LHCN-M2 (cell line): ENCODE data around the gene CEP57L1. TPM values are rescaled to one million over a fixed set of nuclear protein-coding genes. Genes with fewer than 3 reads are reported as not detected.
"Not testable (repeated sequence)": the region's sequence is repeated elsewhere in the genome, so short reads cannot be mapped to it uniquely, and the experiment has no call there.

ENCODE experiments used
- DNase-seq: peaks from one replicate; pipeline ENCODE4 v3.0.0-alpha.2; 2012; ENCODE audit warnings: low read depth
- total RNA-seq: library from RNA; depleted of rRNA; stranded (reverse); fragments of >200 nt; gene quantifications from 2 replicates; pipeline ENCODE4 v1.2.3, GENCODE V29; 2014

CEP57L1 gene
- total RNA-seq, 1 experiment from 2014 or later: 31.7 TPM

DNA sequence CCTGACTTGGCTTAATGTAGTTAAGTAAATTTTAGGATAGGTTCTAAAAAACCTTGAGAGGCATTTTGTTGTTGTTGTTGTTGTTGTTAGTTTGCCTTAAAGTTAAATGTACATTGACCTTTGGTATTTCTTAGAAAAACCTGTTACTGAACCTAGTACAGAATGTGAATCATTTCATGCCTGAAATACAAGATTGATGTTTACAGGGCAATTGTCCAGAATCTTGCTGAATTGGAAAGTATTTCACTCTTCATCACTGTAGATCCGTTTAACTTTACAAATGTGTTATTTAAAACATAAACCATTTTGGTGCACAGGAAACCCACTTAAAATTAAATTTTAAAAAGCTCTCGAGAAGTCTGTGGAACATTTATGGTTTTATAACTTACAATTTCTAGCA lies 75.0 kb downstream of the CEP57L1 start:
- no peak for DNase-seq

DNA sequence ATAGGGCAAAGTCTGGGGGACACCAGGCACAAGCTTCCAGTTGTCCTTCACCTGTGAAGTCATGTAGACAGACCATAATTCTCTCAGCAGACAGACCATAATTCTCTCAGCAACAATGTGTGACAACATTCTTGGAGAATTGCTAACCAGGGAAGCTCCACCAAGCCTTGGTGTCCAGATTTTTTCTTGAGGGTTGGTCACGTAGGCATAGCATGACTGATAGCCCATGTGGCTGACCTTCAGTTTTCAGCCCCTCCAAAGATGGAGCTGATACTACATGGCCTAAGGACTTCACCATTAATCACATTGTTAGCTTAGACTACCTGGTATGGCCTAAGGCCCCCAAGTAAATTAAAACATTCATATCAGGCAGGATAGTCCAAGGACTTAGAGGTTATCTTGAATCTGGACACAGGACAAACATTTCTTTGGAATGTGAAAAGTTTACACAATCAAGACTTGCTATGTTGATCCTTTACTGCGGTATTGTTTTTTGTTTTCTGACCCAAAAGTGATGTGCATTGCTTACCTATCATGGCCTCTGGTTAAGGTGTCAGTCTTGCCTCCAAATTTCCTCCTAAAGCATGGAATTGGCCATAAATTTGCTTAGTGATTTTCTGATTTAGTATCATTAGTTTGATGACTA lies 76.9 kb downstream of the CEP57L1 start:
- DNase-seq: peak; percentile 46

DNA sequence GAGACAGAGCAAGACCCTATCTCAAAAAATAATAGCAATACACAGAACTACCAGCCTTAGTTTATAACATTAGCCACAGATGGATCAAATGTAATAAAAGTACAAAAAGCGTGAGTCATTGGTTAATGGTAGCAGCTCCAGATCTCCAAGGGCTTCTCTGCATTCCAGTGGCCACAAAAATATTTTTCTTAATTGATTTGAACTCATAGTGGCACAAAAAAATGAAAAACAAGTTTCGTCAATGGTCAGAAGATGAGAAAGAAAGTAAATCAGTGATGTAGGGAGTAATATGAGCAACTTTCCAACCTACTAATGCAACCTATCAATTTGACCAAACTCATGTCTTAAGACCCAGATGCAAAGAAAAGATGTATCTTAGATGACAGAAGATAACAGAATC lies 79.6 kb downstream of the CEP57L1 start:
- DNase-seq: peak; percentile 78

DNA sequence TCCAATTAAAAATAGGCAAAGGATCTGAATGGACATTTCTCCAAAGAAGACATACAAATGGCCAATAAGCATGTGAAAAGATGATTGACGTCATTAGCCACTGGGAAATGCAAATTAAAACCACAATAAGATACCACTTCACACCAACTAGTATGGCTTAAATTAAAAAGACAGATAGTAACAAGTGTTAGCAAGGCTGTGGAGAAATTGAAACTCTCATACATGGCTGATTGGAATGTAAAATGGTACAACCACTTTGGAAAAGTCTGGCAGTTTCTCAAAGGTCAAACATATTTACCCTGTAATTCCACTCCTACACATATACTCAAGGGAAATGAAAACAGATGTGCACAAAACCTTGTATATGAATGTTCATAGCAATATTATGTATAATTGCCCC lies 83.6 kb downstream of the CEP57L1 start:
- no peak for DNase-seq

DNA sequence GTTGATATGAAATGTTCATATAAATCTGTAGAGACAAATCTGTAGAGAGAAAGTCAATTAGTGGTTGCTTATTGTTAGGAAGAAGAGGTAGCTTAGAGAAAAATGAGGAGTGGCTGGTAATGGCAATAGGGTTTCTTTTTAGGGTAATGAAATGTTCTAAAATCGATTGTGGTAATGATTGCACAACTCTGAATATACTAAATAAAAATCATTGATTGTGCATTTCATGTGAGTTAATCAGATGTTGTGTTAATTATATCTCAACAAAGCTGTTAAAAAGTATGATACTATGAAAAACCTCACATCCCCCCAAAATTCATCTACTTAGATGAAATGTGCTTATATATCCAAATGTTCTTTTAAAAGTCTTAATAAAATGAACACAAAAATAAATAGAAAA lies 84.2 kb downstream of the CEP57L1 start:
- DNase-seq: no peak

DNA sequence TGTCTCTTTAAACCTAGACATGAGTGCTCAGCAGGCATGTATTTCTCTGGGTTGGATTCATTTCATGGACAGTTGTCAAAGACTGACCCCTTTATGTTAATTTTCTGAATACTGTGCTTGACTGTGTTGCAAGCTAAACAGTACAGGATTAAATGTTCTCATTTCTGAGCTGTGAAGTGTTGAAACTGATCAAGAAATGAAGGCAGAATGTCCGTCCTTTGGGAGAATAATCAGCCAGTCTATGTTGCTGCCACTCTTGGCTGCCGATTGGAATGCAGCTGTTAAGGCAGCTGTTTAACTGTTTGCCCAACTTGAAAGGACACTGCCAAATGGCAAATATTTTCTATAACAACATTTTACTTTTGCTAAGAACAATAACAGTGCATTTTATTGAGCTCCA lies 87.3 kb downstream of the CEP57L1 start:
- DNase-seq: peak; percentile 93

DNA sequence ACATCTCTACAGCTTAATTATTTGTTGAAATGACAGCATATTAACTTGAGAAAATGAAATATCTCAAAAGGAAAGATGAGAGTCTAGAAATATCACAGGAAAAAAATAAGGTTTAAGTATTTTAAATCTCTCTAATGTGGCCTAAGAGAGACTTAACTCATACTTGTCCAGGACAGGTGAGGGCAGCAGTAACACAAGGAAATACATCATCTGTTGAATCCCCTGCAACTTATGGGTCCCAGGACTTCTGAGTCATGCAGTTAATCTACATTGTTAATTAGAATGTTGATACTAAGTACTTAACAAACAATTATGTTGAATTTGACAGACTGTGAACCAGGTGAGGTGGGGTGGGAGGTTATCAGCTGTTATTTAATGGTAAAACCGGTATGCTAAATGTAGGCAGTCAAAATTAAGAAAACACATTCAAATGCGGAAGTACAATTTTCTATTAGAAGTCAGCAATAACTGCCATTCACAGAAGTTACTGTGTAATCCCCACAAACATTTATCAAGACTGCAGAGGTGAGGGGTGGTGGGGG lies 87.9 kb downstream of the CEP57L1 start:
- DNase-seq: peak; percentile 42

DNA sequence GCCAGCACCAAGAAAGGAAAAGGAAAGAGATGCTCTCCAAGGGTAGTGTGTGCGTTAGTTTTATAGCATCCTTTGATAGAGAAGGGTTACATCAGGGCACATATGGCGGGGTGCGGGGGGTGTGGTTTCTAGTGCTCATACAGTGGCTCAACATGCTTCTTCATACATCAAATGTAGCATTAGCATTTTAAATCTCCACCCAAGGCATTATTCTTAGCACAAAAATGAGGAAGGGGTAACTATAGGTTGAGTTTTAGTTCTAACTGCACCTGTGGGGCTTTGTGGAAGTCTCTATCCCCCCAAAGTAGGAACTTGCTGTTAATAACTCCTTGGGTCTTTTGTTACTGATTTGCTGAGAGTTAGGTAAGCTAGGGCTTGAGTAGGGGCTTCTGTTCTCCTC lies 89.3 kb downstream of the CEP57L1 start:
- no peak for DNase-seq

DNA sequence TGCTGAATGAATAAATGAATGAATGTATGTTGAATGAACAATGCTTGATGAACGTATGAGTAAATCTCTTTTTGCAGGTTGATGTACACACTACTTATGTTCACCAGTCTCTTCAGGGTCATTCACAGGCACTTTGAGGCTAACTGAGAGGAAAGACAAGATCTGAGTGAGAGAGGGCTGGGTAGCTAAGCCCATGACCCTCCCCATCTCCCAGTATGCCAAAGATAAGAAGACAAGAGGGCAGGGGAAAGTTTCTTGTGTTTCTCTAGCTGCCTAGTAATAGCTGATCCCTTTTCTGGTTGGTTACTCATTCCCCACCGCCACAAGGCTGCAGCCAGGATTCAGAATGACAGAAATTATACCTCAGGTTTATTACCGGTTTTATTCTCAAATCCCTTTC lies 90.7 kb downstream of the CEP57L1 start:
- DNase-seq: no peak

DNA sequence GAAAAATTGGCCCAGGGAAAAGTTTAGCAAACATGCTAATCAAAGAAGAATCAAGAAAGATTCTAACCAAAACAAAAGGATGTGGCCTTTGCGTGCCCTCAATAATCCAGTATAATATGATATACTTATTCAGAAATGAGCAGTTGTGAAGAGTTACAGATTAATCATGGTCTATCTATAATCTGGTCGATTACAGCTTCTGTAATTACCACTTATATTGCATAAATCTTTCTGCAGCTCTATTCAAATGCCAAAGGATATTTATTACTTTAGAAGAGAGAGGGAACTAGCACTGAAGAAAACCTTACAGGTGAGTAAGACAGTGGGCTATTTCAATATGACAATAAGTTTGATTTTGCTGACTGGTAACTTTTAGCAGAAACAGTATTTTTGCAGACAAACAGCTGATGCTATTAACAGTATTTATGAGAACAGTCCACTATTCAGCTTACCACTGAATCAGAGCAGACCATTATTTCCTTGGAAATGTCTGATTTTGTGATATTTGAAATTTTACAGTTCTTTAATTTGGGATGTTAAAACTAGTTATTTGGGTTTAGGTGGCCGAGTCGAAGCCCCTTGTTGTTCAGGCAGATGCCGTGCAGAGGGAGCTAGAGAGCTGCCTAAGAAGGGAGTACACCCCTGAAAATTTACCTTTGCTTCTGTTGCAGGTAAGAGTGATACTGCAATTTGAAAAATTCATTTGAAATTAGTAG lies 92.2 kb downstream of the CEP57L1 start:
- no peak for DNase-seq

DNA sequence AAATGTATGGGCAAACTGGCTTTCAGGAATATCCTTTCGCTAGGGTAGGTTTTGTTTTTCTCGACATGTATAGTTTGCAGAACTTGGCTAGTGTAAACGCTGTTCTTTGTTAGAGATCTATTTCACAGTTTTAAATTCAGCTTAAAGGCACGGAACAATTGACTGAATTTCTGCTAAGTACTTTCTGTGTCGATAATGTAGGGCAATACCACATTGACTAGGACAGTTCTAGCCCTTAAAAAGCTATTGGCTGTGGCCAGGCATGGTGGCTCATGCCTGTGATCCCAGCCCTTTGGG lies 92.8 kb downstream of the CEP57L1 start:
- DNase-seq: no peak

DNA sequence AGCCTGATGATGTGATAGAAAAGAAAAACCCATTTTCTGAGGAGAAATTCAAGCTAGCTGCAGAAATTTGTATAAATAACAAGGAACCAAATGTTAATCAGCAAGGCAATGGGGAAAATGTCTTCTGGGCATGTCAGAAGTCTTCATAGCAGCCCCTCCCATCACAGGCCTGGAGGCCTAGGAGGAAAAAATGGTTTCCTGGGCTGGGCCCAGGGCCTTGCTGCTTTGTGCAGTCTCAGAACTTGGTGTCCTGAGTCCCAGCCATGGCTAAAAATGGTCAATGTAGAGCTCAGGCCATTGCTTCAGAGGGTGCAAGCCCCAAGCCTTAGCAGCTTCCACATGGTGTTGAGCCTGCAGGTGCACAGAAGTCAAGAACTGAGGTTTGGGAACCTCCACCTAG lies 96.1 kb downstream of the CEP57L1 start:
- DNase-seq: not testable (repeated sequence)

DNA sequence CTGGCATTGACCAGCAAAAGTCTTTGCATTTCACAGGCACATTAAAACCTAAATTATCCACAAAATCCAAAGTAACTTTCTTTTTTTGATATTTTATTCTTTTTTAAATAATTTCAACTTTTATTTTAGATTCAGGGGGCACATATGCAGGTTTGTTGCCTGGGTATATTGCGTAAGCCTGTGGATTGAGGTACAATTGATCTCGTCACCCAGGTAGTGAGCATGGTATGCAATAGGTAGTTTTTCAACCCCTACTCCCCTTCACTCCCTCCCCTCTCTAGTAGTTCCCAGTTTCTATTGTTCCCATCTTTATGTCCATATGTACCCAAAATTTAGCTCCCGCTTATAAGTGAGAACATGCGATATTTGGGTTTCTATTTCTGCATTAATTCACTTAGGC lies 97.6 kb downstream of the CEP57L1 start:
- no peak for DNase-seq

DNA sequence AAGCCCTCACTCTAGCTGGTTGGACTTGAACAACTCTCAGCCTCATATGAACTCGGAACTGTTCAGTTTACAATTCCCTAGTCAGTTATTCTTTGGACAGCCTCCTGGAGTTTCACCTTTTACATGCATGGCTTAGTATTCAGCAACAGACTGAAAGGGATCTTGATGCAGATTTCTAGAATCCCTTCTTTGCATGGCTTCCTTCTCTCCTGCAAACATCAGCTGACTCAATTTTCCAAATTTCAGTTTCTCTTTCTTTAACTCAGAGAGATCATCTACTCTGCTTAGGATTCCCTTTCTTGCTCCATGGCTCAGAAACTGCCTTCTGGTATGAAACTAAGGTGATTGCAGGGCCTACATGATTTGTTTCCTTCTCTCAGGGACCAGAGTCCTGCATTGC lies 99.6 kb downstream of the CEP57L1 start:
- DNase-seq: no peak

DNA sequence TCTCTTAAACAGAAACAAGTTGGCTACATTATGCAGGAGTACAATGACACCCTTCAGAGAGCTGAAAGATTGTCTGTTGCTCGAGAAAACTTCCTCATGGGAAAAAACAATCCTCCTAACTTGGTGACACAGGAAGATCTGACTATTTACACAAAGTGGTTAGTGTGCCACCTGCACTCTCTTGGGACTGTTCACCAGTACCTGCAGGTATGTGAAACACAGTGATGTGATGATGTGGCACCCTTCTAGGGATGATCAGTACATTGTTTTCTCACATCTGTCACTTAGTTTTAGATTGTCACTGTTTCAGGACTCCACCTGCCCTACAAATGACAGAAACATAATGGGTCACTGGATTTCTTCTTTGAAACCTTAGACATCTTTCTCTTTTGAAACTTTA lies 101.8 kb downstream of the CEP57L1 start:
- DNase-seq: no peak

DNA sequence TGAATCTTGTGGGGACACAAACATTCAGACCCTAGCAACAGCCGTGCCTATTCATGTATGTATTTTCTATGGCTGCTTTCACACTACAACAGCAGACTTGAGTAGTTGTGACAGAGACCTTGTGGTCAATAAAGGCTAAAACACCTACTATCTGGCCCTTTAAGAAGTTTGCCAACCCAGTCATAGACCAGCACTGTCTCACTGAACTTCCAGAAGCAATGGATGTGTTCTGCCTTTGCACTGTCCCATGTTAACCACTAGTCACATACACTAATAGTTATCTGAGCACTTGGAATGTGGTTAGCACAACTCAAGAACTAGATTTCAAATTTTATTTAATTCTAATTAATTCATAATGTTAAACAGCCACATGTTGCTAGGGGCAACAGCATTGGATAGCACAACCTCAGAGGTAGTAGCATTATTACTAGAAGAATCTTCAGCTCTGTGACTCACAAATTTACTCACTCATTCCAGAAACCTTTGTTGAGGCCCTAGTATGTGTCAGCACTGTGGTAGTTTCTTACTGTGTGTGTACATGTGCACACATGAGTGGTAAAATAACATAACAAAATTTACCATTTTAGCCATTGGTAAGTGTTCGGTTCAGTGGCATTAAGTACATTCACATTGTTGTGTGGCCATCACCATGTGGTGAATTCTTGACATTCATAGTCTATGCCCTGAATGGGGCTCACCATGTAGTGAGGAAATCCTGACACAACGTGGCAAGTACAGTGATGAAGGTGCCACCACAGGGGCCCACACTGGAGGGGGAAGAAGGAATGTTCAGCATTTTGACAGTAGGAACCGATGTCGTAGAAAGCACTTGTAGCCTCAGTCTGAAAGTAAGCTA lies 107.3 kb downstream of the CEP57L1 start:
- DNase-seq: no peak

DNA sequence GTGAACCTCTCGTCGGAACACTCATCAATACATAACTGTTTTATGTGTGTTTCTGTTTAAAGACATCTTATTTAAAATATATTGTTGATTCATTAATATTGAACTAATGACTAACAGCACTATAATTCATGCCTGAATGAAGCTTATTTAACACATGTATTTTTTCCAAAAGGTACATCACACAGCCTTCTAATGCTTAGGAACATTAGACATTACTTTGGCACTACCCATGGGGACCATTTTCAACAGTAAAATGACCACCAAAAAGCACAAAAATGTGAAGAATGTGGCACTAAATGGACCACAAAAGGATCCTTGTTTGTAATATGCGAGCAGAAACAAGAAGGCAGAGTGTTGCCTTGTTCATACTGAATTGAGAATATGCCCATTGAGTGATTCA lies 109.2 kb downstream of the CEP57L1 start:
- DNase-seq: no peak

DNA sequence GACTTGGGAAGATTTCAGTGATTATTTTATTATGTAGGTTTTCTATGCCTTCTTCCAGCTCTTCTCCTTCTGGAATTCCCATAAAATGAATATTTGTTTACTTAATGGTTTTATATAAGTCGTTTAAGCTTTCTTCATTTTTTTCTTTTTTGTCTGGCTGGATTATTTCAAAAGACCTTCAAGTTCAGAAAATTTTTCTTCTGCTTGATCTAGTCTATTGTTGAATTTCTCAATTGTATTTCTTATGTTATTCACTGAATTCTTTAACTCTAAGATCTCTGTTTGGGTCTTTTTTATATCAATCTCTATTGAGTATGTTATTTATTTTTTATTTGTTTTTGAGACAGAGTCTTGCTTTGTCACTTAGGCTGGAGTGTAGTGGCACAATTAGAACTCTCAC lies 117.4 kb downstream of the CEP57L1 start:
- DNase-seq: no peak
